GF-D8 (cell line): ENCODE results near the gene KNTC1.
"Not testable (repeated sequence)": the region's sequence is repeated elsewhere in the genome, so short reads cannot be mapped to it uniquely, and the experiment has no call there.

ENCODE experiments used
- DNase-seq: peaks from one replicate; lab custom pipeline; 2025; lab: John Stamatoyannopoulos, UW

Gene KNTC1

GRCh38 chr12:122505419-122506051, 21.5 kb upstream of the KNTC1 start:
- DNase-seq: no peak

- DNase-seq: no peak
Measured at GRCh38 chr12:122506393-122506938, 20.6 kb upstream of the KNTC1 start.

- DNase-seq: no peak
Measured at GRCh38 chr12:122508163-122508562, 18.9 kb upstream of the KNTC1 start.

GRCh38 chr12:122513028-122513427, 14.0 kb upstream of the KNTC1 start:
- not testable (repeated sequence) for DNase-seq

- DNase-seq: no peak
Measured at GRCh38 chr12:122513660-122514059, 13.4 kb upstream of the KNTC1 start.

- no peak for DNase-seq
Measured at GRCh38 chr12:122515275-122515674, 11.8 kb upstream of the KNTC1 start.

GRCh38 chr12:122516544-122517361, 10.3 kb upstream of the KNTC1 start:
- no peak for DNase-seq

GRCh38 chr12:122517877-122518276, 9.2 kb upstream of the KNTC1 start:
- no peak for DNase-seq

- DNase-seq: no peak
Measured at GRCh38 chr12:122518908-122519307, 8.1 kb upstream of the KNTC1 start.

- no peak for DNase-seq
Measured at GRCh38 chr12:122519418-122519817, 7.6 kb upstream of the KNTC1 start.

- no peak for DNase-seq
Measured at GRCh38 chr12:122520676-122521075, 6.4 kb upstream of the KNTC1 start.

- no peak for DNase-seq
Measured at GRCh38 chr12:122523280-122523679, 3.8 kb upstream of the KNTC1 start.

- DNase-seq: no peak
Measured at GRCh38 chr12:122523846-122524718, 3.0 kb upstream of the KNTC1 start.

- DNase-seq: peak; percentile 39
Measured at GRCh38 chr12:122527478-122527944, 462 bp downstream of the KNTC1 start.

GRCh38 chr12:122528582-122528981, 1.5 kb downstream of the KNTC1 start:
- no peak for DNase-seq

- no peak for DNase-seq
Measured at GRCh38 chr12:122528992-122529391, 1.9 kb downstream of the KNTC1 start.

GRCh38 chr12:122533856-122534255, 6.8 kb downstream of the KNTC1 start:
- no peak for DNase-seq

GRCh38 chr12:122537021-122537420, 10.0 kb downstream of the KNTC1 start:
- no peak for DNase-seq

- DNase-seq: no peak
Measured at GRCh38 chr12:122538496-122538895, 11.4 kb downstream of the KNTC1 start.

GRCh38 chr12:122544537-122544936, 17.5 kb downstream of the KNTC1 start:
- no peak for DNase-seq

- DNase-seq: no peak
Measured at GRCh38 chr12:122545855-122546254, 18.8 kb downstream of the KNTC1 start.

- DNase-seq: no peak
Measured at GRCh38 chr12:122547330-122547729, 20.3 kb downstream of the KNTC1 start.
